WTC11 (cell line): ENCODE measurements around the gene AQP1. TPM values are rescaled to one million over a fixed set of nuclear protein-coding genes. Genes with fewer than 3 reads are reported as not detected.

Source experiments
- GABPB1 ChIP-seq: sonication (generic); formaldehyde crosslinking; IDR thresholded peaks from 2 replicates; pipeline ENCODE4 v1.8.1; 2023; ENCODE audit warnings: mild to moderate bottlenecking, missing genetic modification reagents
- SP1 ChIP-seq: sonication (generic); formaldehyde crosslinking; conservative IDR thresholded peaks from 2 replicates; pipeline ENCODE4 v1.8.1; 2022; ENCODE audit warnings: missing genetic modification reagents
- TCF7 ChIP-seq: sonication (generic); formaldehyde crosslinking; IDR thresholded peaks from 2 replicates; pipeline ENCODE4 v1.8.0; 2022; ENCODE audit warnings: mild to moderate bottlenecking, low read depth, missing genetic modification reagents, moderate library complexity
- ZNF396 ChIP-seq: fragments of 250-450 bp; sonication (Bioruptor Pico); IDR thresholded peaks from 2 replicates; pipeline ENCODE4 v1.8.0; 2021; ENCODE audit warnings: mild to moderate bottlenecking, moderate library complexity, borderline replicate concordance
- ZNF423 ChIP-seq: fragments of 250-450 bp; sonication (Bioruptor Pico); IDR thresholded peaks from 2 replicates; pipeline ENCODE4 v2.1.2; 2022; ENCODE audit warnings: mild to moderate bottlenecking, moderate library complexity
- total RNA-seq: library from RNA; stranded (reverse); gene quantifications from 3 replicates; pipeline ENCODE4 v1.2.3, GENCODE V29; 2021
- TF ChIP-seq, protein P1 (sequence below): fragments of 250-450 bp; sonication (Bioruptor Pico); conservative IDR thresholded peaks from 2 replicates; pipeline ENCODE4 v1.9.0; 2021; ENCODE audit warnings: mild to moderate bottlenecking
- TF ChIP-seq, protein P2 (sequence below): fragments of 250-450 bp; sonication (Bioruptor Pico); IDR thresholded peaks from 2 replicates; pipeline ENCODE4 v1.9.0; 2021; ENCODE audit warnings: mild to moderate bottlenecking, borderline replicate concordance
- TF ChIP-seq, protein P3 (sequence below): sonication (generic); formaldehyde crosslinking; IDR thresholded peaks from 2 replicates; pipeline ENCODE4 v1.8.1; 2023; ENCODE audit warnings: mild to moderate bottlenecking, missing genetic modification reagents
- TF ChIP-seq, protein P4 (sequence below): sonication (generic); formaldehyde crosslinking; IDR thresholded peaks from 2 replicates; pipeline ENCODE4 v1.8.0; 2023; ENCODE audit warnings: missing genetic modification reagents
- TF ChIP-seq, protein P5 (sequence below): fragments of 250-450 bp; sonication (Bioruptor Pico); IDR thresholded peaks from 2 replicates; pipeline ENCODE4 v2.1.2; 2022; ENCODE audit warnings: mild to moderate bottlenecking, moderate library complexity
- TF ChIP-seq, protein P6 (sequence below): sonication (generic); formaldehyde crosslinking; IDR thresholded peaks from 2 replicates; pipeline ENCODE4 v1.8.1; 2023; ENCODE audit warnings: mild to moderate bottlenecking, missing genetic modification reagents, moderate library complexity
- TF ChIP-seq, protein P7 (sequence below): fragments of 250-450 bp; sonication (Bioruptor Pico); IDR thresholded peaks from 2 replicates; pipeline ENCODE4 v1.8.0; 2021; ENCODE audit warnings: mild to moderate bottlenecking
- TF ChIP-seq, protein P8 (sequence below): sonication (generic); formaldehyde crosslinking; IDR thresholded peaks from 2 replicates; pipeline ENCODE4 v1.8.1; 2022; ENCODE audit warnings: mild to moderate bottlenecking, moderate library complexity, missing genetic modification reagents

The AQP1 gene
- total RNA-seq, 1 experiment from 2014 or later, result 0.81 TPM

DNA sequence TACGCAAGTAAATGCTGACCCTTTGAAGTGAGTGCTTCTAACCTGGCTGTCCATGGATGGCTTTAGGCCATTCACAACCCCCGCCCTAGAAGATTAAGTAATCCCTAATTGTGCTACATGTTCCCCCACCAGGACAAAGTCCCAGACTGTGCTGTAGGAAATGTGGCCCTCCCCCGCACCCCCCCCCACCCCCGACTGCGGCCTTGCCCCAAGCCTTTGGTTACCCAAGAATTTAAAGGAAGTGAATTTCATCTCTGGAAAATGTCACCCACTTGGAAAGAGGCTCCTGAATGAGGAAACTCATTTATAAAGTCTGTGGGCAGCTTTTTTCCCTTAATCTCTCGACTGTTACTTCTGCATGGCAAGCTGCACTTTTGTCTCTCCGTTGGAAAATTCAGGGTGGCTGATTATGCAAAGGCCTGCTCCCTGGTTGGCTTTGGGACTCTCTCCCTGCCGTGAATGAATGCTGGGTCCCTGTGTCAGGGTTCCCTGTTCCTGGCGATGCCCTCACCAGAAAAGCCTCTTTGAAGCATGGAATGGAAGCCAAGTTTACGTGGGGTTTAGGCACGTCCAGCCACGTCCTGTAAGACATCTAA lies 31.4 kb upstream of the AQP1 start (continued):
- TF ChIP-seq, protein P1, sequence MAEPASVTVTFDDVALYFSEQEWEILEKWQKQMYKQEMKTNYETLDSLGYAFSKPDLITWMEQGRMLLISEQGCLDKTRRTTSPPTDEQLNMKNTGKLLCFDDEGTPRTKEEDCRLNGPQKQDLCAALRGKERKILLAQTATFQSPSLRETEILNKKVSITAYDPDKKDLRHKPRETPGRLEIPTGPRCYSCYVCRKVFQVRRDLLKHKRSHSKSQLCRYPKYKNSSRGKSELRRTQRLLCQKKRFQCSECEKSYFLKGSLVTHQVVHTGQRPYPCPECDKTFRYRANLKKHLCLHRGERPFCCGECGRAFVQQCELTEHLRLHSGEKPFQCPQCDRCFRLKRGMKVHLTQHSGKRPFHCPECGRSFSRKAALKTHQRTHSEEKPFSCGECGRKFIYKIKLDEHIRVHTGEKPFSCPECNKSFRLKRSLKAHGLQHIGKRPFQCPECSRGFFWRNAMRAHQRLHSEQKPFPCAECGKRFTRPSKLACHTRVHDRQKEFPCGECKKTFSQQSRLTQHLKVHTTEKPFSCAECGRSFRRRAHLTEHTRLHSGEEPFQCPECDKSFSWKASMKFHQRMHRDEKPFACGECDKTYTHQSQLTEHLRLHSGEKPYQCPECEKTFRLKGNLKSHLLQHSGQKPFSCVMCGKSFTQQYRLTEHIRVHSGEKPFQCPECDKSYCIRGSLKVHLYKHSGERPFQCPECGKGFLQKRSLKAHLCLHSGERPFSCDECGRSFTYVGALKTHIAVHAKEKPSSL (CRISPR knock-in tag), result no peak
- TF ChIP-seq SP1 (CRISPR knock-in tag) (no peak), ZNF423 (no peak), ZNF396 (CRISPR knock-in tag) (no peak), GABPB1 (no peak), TCF7 (CRISPR knock-in tag) (no peak)
- TF ChIP-seq, protein P2, sequence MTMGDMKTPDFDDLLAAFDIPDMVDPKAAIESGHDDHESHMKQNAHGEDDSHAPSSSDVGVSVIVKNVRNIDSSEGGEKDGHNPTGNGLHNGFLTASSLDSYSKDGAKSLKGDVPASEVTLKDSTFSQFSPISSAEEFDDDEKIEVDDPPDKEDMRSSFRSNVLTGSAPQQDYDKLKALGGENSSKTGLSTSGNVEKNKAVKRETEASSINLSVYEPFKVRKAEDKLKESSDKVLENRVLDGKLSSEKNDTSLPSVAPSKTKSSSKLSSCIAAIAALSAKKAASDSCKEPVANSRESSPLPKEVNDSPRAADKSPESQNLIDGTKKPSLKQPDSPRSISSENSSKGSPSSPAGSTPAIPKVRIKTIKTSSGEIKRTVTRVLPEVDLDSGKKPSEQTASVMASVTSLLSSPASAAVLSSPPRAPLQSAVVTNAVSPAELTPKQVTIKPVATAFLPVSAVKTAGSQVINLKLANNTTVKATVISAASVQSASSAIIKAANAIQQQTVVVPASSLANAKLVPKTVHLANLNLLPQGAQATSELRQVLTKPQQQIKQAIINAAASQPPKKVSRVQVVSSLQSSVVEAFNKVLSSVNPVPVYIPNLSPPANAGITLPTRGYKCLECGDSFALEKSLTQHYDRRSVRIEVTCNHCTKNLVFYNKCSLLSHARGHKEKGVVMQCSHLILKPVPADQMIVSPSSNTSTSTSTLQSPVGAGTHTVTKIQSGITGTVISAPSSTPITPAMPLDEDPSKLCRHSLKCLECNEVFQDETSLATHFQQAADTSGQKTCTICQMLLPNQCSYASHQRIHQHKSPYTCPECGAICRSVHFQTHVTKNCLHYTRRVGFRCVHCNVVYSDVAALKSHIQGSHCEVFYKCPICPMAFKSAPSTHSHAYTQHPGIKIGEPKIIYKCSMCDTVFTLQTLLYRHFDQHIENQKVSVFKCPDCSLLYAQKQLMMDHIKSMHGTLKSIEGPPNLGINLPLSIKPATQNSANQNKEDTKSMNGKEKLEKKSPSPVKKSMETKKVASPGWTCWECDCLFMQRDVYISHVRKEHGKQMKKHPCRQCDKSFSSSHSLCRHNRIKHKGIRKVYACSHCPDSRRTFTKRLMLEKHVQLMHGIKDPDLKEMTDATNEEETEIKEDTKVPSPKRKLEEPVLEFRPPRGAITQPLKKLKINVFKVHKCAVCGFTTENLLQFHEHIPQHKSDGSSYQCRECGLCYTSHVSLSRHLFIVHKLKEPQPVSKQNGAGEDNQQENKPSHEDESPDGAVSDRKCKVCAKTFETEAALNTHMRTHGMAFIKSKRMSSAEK (CRISPR knock-in tag), result no peak
- TF ChIP-seq, protein P3, sequence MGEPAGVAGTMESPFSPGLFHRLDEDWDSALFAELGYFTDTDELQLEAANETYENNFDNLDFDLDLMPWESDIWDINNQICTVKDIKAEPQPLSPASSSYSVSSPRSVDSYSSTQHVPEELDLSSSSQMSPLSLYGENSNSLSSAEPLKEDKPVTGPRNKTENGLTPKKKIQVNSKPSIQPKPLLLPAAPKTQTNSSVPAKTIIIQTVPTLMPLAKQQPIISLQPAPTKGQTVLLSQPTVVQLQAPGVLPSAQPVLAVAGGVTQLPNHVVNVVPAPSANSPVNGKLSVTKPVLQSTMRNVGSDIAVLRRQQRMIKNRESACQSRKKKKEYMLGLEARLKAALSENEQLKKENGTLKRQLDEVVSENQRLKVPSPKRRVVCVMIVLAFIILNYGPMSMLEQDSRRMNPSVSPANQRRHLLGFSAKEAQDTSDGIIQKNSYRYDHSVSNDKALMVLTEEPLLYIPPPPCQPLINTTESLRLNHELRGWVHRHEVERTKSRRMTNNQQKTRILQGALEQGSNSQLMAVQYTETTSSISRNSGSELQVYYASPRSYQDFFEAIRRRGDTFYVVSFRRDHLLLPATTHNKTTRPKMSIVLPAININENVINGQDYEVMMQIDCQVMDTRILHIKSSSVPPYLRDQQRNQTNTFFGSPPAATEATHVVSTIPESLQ (CRISPR knock-in tag), result no peak
- TF ChIP-seq, protein P4, sequence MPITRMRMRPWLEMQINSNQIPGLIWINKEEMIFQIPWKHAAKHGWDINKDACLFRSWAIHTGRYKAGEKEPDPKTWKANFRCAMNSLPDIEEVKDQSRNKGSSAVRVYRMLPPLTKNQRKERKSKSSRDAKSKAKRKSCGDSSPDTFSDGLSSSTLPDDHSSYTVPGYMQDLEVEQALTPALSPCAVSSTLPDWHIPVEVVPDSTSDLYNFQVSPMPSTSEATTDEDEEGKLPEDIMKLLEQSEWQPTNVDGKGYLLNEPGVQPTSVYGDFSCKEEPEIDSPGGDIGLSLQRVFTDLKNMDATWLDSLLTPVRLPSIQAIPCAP, result no peak
- TF ChIP-seq, protein P5, sequence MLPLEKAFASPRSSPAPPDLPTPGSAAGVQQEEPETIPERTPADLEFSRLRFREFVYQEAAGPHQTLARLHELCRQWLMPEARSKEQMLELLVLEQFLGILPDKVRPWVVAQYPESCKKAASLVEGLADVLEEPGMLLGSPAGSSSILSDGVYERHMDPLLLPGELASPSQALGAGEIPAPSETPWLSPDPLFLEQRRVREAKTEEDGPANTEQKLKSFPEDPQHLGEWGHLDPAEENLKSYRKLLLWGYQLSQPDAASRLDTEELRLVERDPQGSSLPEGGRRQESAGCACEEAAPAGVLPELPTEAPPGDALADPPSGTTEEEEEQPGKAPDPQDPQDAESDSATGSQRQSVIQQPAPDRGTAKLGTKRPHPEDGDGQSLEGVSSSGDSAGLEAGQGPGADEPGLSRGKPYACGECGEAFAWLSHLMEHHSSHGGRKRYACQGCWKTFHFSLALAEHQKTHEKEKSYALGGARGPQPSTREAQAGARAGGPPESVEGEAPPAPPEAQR (CRISPR knock-in tag), result no peak
- TF ChIP-seq, protein P6, sequence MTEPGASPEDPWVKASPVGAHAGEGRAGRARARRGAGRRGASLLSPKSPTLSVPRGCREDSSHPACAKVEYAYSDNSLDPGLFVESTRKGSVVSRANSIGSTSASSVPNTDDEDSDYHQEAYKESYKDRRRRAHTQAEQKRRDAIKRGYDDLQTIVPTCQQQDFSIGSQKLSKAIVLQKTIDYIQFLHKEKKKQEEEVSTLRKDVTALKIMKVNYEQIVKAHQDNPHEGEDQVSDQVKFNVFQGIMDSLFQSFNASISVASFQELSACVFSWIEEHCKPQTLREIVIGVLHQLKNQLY (CRISPR knock-in tag), result no peak
- TF ChIP-seq, protein P7, sequence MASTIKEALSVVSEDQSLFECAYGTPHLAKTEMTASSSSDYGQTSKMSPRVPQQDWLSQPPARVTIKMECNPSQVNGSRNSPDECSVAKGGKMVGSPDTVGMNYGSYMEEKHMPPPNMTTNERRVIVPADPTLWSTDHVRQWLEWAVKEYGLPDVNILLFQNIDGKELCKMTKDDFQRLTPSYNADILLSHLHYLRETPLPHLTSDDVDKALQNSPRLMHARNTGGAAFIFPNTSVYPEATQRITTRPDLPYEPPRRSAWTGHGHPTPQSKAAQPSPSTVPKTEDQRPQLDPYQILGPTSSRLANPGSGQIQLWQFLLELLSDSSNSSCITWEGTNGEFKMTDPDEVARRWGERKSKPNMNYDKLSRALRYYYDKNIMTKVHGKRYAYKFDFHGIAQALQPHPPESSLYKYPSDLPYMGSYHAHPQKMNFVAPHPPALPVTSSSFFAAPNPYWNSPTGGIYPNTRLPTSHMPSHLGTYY (CRISPR knock-in tag), result no peak
- TF ChIP-seq, protein P8, sequence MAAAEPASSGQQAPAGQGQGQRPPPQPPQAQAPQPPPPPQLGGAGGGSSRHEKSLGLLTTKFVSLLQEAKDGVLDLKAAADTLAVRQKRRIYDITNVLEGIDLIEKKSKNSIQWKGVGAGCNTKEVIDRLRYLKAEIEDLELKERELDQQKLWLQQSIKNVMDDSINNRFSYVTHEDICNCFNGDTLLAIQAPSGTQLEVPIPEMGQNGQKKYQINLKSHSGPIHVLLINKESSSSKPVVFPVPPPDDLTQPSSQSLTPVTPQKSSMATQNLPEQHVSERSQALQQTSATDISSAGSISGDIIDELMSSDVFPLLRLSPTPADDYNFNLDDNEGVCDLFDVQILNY, result no peak
